ENCODE results near the gene JAK1. TPM values are rescaled to one million over a fixed set of nuclear protein-coding genes. Genes with fewer than 3 reads are reported as not detected.

Gene JAK1
- polyA plus RNA-seq, 1 donor from 2014 or later = 26.8 TPM

GRCh38 chr1:64874666-64875065 lies 91.7 kb downstream of the JAK1 start:
- Histone ChIP-seq H3K27ac (ENCODE audit: low read length) (no peak overlapping the region), H3F3A (ENCODE audit: insufficient read depth, low read length, poor library complexity, severe bottlenecking) (no peaks in the 10 kb centered on the region), H2AFZ (ENCODE audit: low read depth, low read length) (no peak overlapping the region), H3K9me2 (ENCODE audit: insufficient read depth, low read length) (no peaks in the 10 kb centered on the region), H3K4me2 (ENCODE audit: low read length) (no peak overlapping the region), H3K79me2 (replicated peaks; ENCODE audit: insufficient read depth, low read length) (no peaks in the 10 kb centered on the region), H3K9me3 (ENCODE audit: low read length) (no peaks in the 10 kb centered on the region), H3K36me3 (ENCODE audit: insufficient read depth, low read length) (no peaks in the 10 kb centered on the region), H3K27me3 (ENCODE audit: insufficient read depth, low read depth, low read length) (no peaks in the 10 kb centered on the region), H3K9ac (ENCODE audit: low read length) (no peak overlapping the region), H3K4me3 (ENCODE audit: low read length) (no peak overlapping the region), H4K20me1 (ENCODE audit: insufficient read depth) (no peaks in the 10 kb centered on the region)
- no peak for TF ChIP-seq MXI1 (conservative IDR thresholded peaks at IDR 0.05; ENCODE audit: poor library complexity, severe bottlenecking)
- TF ChIP-seq POLR2AphosphoS5 (IDR thresholded peaks at IDR 0.05) = no peak
- TF ChIP-seq EZH2 (IDR thresholded peaks at IDR 0.05; ENCODE audit: borderline replicate concordance, insufficient read depth, low read length, poor library complexity, severe bottlenecking) = no peak
- TF ChIP-seq RAD21 (conservative IDR thresholded peaks at IDR 0.05) = no peak
- no peak for TF ChIP-seq CTCF (IDR thresholded peaks at IDR 0.05; ENCODE audit: poor library complexity, severe bottlenecking)
- TF ChIP-seq TAF1 (IDR thresholded peaks at IDR 0.05; ENCODE audit: low read depth) = no peak
- no peak for TF ChIP-seq REST (IDR thresholded peaks at IDR 0.05; ENCODE audit: borderline replicate concordance)
- TF ChIP-seq EP300 (conservative IDR thresholded peaks at IDR 0.05; ENCODE audit: poor library complexity, severe bottlenecking) = no peak
- no peak for TF ChIP-seq SMC3 (conservative IDR thresholded peaks at IDR 0.05; ENCODE audit: poor library complexity)

GRCh38 chr1:64873576-64873975 lies 92.8 kb downstream of the JAK1 start:
- H3K4me3 ChIP-seq (ENCODE audit: low read length) = no peak overlapping the region
- no peaks in the 10 kb centered on the region for H3F3A ChIP-seq (ENCODE audit: insufficient read depth, low read length, poor library complexity, severe bottlenecking)
- no peaks in the 10 kb centered on the region for H3K9me2 ChIP-seq (ENCODE audit: insufficient read depth, low read length)
- H3K9ac ChIP-seq (ENCODE audit: low read length) = no peak overlapping the region
- no peak overlapping the region for H2AFZ ChIP-seq (ENCODE audit: low read depth, low read length)
- H3K36me3 ChIP-seq (ENCODE audit: insufficient read depth, low read length) = no peaks in the 10 kb centered on the region
- TF ChIP-seq REST (IDR thresholded peaks at IDR 0.05; ENCODE audit: borderline replicate concordance) (no peak), EZH2 (IDR thresholded peaks at IDR 0.05; ENCODE audit: borderline replicate concordance, insufficient read depth, low read length, poor library complexity, severe bottlenecking) (no peak), CTCF (IDR thresholded peaks at IDR 0.05; ENCODE audit: poor library complexity, severe bottlenecking) (no peak), MXI1 (conservative IDR thresholded peaks at IDR 0.05; ENCODE audit: poor library complexity, severe bottlenecking) (no peak), EP300 (conservative IDR thresholded peaks at IDR 0.05; ENCODE audit: poor library complexity, severe bottlenecking) (no peak), RAD21 (conservative IDR thresholded peaks at IDR 0.05) (no peak), TAF1 (IDR thresholded peaks at IDR 0.05; ENCODE audit: low read depth) (no peak), POLR2AphosphoS5 (IDR thresholded peaks at IDR 0.05) (no peak), SMC3 (conservative IDR thresholded peaks at IDR 0.05; ENCODE audit: poor library complexity) (no peak)
- H3K27ac ChIP-seq (ENCODE audit: low read length) = no peak overlapping the region
- H3K79me2 ChIP-seq (replicated peaks; ENCODE audit: insufficient read depth, low read length) = no peaks in the 10 kb centered on the region
- H4K20me1 ChIP-seq (ENCODE audit: insufficient read depth) = no peaks in the 10 kb centered on the region
- no peak overlapping the region for H3K4me2 ChIP-seq (ENCODE audit: low read length)
- H3K9me3 ChIP-seq (ENCODE audit: low read length) = no peaks in the 10 kb centered on the region
- no peaks in the 10 kb centered on the region for H3K27me3 ChIP-seq (ENCODE audit: insufficient read depth, low read depth, low read length)
